ENCODE results near the gene VSIR.

VSIR gene

DNA sequence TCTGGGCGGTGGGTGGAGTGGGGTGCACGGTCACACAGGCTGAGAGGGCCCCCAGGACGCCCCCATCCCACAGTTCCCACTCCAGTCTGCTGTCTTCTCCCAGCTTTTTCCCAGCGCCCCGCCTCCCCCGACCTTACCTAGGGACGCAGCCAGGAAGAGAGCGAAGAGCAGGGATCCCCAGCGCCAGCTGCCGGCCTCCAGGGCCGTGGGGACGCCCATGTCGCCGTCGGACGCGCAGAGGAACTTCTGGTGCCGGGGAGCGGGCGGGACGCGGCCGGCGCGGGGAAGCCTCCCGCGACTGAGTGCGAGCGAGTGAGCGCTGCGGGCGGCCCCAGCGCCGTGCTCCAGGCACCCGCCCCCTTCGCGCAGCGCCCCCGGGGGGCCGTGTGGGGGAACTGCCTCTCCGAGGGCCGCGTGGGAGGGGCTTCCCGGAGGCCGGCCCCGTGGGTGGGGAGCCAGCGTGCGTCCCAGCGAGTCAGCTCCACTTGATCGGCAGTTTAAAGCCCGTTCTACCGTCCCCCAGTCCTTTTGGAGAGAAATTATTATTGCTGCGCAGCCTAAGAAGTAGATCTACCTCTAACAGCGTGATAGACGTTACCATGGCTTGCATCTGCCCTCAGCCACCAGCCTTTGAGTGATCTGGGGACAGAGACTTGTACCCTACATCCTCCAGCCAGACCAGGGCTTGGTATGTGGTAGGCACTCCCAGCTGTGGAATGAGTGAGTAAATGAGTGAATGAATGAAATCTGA, at the start of gene VSIR:
VSIR (minus strand) TSS at position 300 of the 751 bp plus-strand sequence; CDS start at position 219, 81 bp downstream.
- peak; percentile 41 for DNase-seq

DNA sequence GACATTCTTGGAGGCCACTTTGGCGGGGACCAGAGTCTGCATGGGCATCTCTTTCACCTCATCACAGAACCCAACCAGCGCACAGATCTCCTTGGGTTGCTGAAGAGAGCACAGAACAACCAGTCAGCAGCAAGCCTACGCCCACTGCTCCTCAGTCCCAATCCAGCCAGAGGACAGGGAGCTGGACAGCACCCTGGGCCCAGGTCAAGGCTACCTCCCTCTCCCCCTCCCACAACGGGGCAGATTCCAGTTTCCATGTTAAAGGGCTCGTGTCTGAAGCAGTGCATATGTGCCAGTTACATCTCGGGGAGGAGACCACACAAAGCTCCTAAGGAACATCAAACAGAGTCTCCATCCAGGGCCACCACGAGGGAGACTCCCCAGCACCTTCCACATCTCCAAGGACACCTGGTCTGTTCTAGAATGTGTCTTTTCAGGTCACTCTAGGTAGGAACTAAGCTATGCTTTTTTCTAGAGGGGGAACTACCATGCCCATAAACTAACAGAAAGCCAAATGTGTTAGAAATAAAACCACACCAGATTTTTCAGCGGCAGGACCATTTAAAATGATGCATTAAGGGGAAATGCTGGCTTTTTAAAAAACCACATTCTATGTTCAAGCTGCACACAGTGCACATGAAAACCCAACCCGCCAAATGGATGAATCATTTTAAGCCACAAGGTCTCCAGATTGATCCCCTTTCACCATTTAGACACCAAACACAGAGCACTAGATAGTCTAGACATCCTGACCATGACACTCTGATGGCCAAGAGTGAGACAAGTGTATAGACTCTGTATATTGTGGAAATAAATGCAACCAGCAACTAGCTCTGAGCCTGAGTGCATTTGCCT, 48.8 kb upstream of the VSIR start:
- no peak for DNase-seq

DNA sequence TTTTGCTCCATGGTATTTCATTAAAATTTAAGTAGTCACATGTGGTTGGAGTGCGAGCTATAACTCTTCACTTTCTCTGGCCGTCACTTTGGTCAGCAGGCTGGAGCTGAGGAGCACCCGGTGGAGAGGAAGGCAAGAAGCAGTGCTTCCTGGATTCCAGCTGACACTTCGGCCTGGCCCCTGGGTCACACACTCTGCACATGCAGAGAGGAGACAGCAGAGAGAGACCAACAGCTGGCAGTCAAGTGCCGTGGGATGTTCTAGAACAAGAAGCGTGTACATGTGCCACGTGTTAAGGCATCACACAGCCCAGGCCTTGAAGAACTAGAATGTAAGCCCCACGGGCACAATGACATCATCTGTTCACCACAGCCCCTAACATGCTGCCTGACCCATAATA, 47.6 kb upstream of the VSIR start:
- DNase-seq = no peak

DNA sequence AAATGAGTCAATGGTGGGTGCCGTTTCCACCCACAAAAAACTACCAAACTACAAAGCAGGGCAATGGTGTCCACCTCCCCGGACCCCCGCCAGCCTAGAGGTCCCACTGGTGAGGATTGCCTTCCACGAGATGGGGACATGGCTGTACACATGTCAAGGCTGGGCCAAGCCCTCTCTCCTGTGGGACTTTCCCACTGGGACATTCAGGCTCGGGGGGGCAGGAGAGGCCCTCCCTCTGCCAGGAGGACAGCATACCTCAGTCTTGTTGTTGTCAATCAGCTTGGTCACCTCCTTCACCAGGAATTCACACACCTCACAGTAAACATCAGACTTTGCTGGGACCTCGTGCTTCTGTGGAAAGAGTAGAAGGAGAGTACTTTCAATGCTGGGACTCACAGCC, 46.7 kb upstream of the VSIR start:
- no peak for DNase-seq

DNA sequence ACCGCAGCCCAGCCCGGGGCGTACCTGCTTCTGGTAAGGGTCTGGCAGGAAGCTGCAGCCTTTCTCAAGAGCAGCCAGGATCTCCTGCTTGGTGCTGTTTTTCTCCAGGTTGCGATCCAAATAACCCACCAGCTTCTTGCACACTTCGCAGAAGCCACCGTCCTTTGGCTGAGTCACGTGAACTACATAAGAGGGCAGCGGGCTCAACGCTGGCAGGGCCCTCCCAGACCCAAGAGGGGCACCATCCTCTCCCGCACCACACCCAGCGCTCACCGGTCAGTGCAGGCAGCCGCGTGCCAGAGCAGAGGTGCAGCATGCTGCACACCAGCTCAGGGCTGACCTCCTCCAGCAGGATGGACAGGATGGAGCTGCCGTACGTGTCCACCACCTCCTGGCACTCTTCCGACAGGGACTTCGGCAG, 46.1 kb upstream of the VSIR start:
- DNase-seq = no peak

DNA sequence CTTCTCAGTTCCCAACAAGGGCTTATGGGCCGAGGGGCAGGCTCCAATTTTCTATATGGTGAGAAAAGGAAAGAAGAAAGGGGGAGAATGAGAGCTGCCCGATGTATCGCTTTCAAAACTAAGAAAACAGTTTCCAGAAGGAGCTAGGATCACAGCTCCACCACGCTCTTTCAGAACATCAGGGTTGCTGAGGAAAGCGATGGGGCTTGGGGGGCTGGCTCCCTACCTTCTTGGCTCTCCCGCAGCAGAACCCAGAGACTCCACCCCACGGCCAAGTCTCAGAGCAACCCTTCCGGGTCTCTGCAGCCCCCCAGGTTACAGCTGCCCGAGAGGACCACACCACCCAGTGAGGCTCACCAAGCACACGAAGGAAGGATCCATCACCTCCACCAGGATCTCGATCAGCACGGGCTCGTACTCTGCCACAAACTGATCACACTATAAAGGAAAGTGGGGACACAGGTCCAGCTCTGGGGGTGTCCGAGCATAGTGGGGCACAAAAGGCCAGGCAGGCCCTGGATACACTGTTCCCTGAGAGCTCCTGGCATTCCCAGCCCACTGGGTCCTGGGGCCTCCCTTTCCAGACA, 45.4 kb upstream of the VSIR start:
- no peak for DNase-seq

DNA sequence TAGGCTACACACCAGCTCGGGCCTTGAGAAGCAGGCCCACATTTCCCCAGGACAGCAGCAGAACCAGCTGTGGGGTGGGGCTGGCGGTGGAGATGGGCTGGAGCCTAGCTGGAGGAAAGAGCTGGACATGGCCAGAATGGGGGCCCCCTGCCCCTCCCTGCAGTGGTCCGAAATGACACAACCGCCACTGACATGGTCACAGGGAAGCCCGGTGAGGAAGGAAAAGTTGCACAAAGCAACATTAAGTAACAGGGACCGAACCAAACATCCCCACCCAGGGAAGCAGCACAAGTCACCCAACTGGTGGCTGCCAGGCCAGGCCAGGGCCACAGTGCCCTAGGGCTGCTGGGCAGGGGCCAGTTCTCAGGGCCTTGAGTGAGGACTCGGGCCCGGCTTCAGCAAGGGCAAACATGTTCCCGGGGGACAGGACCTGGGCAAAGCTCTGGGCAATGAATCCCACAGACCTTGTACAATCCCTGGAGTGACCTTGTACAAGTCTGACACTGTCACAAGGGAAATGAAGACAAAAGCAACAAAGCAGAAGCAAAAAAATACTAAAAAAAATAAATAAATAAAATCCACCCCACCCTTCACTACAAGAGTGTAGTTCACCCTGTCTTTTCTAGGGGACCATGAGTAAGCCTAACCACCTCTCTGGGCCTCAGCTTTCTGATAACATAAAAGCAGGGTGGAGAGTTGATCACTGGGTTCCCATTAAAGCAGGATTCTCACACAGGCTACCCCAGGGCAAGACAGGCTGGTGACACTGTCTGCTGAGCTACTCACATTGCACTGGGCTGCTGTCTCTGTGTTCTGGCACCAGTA, 44.7 kb upstream of the VSIR start:
- no peak for DNase-seq

DNA sequence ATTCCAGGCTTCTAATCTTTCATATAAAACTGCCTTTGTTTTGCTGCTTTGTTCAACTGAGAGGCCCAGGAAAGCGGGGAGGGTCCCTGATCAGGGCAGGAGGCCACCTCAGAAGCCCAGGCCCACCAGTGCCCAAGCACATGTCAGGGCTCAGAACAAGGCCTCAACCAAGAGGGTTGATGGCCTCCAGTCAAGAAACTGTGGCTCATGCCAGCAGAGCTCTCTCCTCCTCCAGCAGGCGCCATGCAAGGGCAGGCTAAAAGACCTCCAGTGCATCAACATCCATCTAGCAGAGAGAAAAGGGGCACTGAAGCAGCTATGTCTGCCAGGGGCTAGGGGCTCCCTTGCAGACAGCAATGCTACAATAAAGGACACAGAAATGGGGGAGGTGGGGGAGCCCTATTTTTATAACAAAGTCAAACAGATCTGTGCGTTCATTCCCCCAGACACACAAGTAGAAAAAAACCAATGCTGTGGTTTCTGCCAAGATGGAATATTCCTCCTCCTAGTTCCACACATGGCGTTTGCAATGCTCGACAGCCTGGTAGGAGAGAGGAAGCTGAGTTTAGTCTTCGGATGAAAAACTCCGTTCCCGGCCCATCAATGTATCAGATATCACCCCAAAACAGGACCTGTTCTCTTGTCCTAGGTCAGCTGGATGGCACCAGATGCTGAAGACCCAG, 43.8 kb upstream of the VSIR start:
- DNase-seq = no peak

DNA sequence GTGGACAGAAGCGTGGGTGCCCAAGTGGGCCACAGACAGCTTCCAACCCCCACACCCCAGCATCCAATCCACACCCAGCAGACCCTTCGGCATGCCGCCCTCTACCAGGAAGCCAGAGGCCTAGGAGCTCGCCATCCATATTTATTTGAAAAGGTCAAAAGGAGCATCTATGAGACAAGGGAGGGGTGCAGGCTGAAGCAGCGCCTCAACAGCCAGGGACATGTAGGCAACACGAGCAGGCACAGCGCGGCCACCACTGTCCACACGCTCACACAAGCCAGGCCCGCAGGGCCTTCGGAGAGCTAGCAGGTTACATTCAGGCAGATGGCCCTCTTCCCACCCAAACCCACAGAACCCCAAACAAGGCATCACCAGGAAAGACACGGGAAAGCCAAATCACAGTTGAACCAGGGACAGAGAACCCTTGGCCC, 43.1 kb upstream of the VSIR start:
- no peak for DNase-seq

DNA sequence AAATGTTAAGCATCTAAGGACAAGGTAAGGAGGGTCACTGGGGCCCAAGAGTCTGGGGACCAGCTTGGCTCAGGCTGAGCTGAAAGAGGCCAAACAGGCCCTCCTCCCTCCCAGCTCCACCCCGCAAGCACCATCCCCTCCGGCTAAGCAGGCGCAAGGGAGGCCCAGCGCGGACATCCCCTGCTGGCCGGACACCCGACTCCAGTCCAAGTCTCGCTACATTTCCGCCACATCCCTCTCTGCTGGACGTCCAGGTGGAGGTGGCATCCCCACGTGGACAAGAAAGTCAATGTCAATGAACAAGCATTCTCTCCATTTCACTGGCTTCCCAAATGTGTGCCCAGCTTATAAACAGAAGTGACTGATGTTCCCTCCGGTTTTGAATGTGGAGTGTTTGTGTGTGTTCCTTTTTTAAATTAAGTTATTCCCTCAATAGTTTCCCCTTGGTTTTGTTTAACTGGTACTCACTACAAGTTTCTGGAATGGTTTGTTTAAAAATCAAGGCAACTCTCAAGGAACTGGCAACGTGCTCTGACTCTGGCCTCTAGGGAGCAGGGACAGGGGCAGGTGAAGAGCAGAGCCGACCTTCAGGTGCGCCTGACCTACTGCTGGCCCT, 42.3 kb upstream of the VSIR start:
- DNase-seq = no peak

DNA sequence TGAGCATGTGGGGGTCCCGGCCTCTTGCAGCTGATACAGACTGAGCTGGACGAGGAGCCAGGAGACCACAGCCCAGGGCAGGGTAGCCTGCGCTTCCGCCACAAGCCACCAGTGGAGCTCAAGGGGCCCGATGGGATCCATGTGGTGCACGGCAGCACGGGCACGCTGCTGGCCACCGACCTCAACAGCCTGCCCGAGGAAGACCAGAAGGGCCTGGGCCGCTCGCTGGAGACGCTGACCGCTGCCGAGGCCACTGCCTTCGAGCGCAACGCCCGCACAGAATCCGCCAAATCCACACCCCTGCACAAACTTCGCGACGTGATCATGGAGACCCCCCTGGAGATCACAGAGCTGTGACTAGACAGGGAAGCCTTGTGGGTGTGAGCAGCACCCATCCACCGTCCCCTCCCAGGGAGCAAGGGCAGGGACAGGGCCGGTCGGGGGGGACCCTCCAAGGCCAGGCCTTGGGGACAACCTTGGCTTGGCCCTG, 41.6 kb upstream of the VSIR start:
- no peak for DNase-seq

DNA sequence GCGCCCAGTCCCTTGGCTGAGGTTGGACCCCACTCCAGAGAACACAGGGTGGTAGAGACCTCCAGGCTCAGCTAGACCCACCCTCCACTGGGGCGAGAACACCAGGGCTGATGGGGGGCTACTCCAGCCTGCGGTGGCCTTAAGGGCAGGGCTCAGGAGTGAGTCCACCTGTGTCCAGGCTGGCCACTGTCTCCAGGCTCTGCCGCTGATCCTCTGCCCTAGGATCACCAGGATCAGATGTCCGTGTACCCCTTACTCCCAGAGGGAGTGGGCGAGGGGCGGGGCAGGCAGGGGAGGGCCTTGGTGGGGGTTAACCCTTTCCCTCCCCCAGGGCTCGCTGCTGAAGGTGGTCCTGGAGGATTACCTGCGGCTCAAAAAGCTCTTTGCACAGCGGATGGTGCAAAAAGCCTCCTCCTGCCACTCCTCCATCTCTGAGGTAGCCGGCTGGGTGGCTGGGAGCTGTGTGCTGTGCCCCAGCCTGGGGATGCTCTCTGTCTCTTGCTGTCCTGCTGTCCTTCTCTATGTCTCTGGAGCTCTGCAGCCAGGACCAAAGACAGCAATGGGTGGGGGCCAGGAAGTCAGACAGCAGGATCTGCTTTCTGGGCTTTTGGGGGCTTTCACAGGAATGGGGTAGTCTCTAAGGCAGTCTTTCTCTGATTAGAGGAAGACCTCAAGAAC, 39.7 kb upstream of the VSIR start:
- DNase-seq = no peak

DNA sequence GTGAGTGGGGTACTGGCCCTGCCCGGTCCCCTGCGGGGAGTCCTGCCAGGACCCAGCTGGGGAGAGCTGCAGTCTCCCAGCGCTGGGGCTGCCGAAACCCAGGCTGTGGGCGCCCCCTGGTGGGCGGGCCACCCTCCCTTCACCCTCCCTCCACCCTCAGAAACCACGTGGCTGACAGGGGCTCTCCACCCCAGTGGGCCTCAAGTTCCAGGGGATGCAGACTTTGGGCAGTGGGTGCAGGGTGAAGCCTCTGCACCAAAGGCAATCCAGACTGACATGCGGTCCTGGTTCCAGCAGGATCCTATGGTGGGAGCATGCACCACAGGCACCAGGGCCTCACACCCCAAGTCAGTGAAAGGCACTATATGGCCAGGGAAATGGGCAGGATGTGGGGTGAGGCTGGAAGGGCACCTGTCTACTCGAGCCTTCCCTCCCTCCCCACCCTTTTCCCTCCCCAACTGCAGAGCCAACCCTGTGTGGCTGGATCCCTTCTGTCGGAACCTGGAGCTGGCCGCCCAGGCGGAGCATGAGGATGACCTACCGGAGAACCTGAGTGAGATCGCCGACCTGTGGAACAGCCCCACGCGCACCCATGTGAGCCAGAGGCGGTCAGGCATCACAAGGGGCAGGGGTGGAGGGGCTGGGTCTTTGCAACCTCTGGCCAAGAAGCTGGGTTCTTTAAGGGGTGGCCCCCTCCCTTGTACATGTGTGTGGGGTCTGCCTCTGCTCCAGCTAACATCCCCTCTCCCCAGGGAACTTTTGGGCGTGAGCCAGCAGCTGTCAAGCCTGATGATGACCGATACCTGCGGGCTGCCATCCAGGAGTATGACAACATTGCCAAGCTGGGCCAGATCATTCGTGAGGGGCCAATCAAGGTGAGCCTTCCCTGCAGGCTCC, 38.9 kb upstream of the VSIR start:
- no peak for DNase-seq

DNA sequence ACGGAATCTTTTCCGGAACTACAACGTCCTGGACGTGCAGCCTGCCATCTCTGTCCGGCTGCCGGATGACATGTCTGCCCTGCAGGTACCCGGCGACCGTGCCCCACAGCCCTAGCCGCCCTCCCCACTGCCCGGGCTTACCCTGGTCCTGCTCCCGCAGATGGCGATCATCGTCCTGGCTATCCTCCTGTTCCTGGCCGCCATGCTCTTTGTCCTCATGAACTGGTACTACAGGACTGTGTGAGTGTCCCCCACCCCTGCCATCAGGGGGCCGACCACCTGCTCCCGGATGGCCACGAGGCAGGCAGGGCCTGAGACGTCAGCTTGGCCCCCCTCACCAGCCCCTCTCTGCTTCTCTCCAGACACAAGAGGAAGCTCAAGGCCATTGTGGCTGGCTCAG, 38.0 kb upstream of the VSIR start:
- DNase-seq = no peak

DNA sequence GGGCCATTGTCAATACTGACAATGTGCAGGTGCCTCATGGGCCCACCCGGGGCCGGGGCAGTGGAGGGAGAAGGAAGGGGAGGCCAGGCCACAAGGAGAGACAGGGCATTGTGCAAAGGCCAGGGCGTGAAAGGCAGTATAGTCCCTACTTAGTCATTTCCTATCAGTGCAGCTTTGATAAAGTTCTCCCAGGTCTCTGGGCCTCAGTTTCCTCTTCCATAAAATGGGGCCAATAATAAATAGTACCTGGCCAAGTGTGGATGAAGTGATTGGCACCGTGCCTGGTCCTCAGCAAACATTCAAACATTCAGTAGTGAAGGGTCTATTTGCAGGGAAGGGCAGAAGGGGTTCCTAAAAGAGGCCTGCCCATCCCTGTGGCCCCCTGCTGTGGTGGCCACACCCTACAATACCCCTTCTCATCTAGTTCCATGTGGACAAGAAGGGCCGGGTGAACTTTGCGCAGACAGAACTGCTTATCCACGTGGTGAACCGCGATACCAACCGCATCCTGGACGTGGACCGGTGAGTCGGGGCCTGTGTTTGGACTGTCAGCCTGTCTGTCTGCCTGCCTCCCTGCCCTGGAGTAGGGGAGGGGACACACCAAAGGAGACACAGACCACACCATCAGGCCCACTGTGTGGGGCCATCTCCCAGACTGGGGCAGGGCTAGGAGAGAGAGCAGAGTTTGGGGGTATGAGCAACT, 36.9 kb upstream of the VSIR start:
- DNase-seq = no peak

DNA sequence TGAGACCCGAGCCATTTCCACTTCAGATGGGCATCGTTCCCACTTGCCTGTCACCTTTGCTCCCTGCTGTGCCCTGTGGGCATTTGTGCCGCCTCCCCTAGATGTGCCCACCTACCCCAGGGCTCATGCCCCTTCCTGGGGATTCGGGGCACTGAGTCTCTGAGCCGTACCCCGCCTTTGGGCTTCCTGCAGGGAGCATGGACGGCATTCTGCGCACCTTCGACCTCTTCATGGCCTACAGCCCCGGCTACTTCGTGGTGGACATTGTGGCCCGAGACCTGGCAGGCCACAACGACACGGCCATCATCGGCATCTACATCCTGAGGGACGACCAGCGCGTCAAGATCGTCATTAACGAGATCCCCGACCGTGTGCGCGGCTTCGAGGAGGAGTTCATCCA, 36.3 kb upstream of the VSIR start:
- no peak for DNase-seq

DNA sequence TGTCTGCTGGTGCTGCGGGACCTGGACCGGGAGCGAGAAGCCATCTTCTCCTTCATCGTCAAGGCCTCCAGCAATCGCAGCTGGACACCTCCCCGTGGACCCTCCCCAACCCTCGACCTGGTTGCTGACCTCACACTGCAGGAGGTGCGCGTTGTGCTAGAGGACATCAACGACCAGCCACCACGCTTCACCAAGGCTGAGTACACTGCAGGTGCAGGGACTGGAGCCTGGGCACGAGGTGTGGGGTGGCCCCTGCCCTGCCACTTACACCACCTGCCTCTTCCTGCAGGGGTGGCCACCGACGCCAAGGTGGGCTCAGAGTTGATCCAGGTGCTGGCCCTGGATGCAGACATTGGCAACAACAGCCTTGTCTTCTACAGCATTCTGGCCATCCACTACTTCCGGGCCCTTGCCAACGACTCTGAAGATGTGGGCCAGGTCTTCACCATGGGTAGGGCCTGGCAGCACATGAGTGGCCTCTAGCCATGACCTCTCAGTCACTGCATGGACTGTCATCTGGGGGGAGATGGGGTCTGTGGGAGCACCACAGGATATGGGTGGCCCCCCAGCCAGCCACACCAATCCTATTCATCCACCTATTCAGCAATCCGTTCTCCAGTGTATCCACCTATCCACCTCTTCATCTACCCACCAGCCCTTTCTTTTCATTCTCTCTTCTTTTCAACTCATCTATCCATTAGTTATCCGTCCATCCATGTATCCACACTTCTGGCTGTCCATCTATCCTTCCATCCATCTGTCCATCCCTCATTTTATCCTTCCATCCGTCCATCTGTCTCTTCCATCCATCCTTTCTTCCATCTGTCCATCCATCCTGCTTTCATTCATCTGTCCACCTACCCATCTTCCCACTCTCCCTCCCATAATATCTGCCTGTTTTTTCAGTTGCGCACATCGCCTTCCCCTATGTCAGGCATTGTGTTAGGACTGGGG, 34.5 kb upstream of the VSIR start:
- DNase-seq = no peak
